Skin epidermis (tissue), 12 donors: ENCODE data around the gene WASHC4.
A peak's percentile ranks its signal among the peaks of the same experiment; 100 is the strongest.

Experiments
- H3K27ac ChIP-seq, 21 experiments: fragments of 200-600 bp; sonication (generic) in 11 of 21; one replicate each; pipeline ENCODE4 v1.5.0; 2020; ENCODE audit warnings: mild to moderate bottlenecking in 3 of 21, inconsistent platforms in 2 of 21, moderate library complexity in 2 of 21
- H3K4me3 ChIP-seq, 7 experiments: fragments of 200-600 bp; sonication (generic) in 2 of 7; one replicate each; pipeline ENCODE4 v1.5.0; 2020; ENCODE audit warnings: inconsistent platforms in 2 of 7, mild to moderate bottlenecking in 2 of 7, moderate library complexity in 1 of 7

The WASHC4 gene

GRCh38 chr12:105198961-105199360 is 91.4 kb downstream of the WASHC4 start:
- Histone ChIP-seq H3K4me3 (no peak overlapping the region), H3K27ac (no peak overlapping the region)

GRCh38 chr12:105200385-105200784 is 92.9 kb downstream of the WASHC4 start:
- no peak overlapping the region for H3K4me3 ChIP-seq
- peak overlapping the region in 2 of 21 experiments; percentile 37 to 52 for H3K27ac ChIP-seq

- Histone ChIP-seq H3K4me3 (no peak overlapping the region), H3K27ac (no peak overlapping the region)
Observed at GRCh38 chr12:105201299-105201698, 93.8 kb downstream of the WASHC4 start.

GRCh38 chr12:105202202-105202601 is 94.7 kb downstream of the WASHC4 start:
- Histone ChIP-seq H3K27ac (no peak overlapping the region), H3K4me3 (no peak overlapping the region)

- H3K27ac ChIP-seq: peak overlapping the region in 2 of 21 experiments; percentile 30 to 71
- H3K4me3 ChIP-seq: no peak overlapping the region
Observed at GRCh38 chr12:105204127-105204526, 96.6 kb downstream of the WASHC4 start.

- Histone ChIP-seq H3K4me3 (no peak overlapping the region), H3K27ac (peak overlapping the region in 12 of 21 experiments; percentile 0 to 71 (median 47))
Observed at GRCh38 chr12:105204916-105205315, 97.4 kb downstream of the WASHC4 start.

- Histone ChIP-seq H3K4me3 (no peak overlapping the region), H3K27ac (peak overlapping the region in 14 of 21 experiments; percentile 0 to 71 (median 48))
Observed at GRCh38 chr12:105205322-105206048, 98.0 kb downstream of the WASHC4 start.

GRCh38 chr12:105206686-105207374 is 99.3 kb downstream of the WASHC4 start:
- H3K4me3 ChIP-seq: no peak overlapping the region
- H3K27ac ChIP-seq: peak overlapping the region in 2 of 21 experiments; percentile 0 to 21

- H3K27ac ChIP-seq: no peak overlapping the region
- no peak overlapping the region for H3K4me3 ChIP-seq
Observed at GRCh38 chr12:105209091-105209490, 101.6 kb downstream of the WASHC4 start.

DNA sequence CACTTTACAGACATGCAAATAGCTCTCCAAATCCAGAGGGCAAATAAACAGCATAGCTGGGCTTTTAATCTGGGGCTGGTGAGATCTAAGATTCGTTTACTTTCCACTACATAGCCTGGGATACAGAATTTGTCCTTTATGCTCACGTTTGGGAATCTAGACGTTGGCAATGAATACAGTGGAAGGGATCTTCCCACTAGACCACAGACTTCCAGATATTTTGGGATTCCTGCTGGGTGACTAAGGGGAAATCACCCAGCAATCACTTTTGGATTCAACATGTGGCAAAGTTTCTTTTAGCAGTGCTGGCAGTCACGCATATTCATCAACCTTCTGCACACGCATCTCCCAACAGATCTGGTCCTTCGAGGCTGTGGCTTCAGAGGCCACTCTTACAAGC is 104.9 kb downstream of the WASHC4 start:
- Histone ChIP-seq H3K27ac (peak overlapping the region in 7 of 21 experiments; percentile 4 to 59 (median 36)), H3K4me3 (no peak overlapping the region)

DNA sequence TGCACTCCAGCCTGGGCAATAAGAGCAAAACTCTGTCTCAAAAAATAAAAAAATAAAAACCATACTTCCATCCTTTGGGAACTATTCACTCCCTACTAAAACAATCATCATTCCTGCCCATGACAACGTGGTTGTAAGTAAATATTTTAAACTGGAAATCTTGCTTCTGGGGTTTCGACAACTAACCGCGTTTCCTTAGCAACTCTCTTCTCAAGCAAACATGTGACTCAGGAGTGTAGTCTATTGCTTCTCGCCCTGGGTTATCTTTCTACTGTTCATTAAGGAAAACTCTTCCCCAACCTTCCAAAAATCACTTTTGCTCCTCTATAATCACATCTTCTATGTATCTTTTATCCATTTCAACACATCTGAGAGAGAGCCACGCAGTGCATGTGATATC is 106.6 kb downstream of the WASHC4 start:
- peak overlapping the region in 10 of 21 experiments; percentile 6 to 60 (median 40) for H3K27ac ChIP-seq
- H3K4me3 ChIP-seq: no peak overlapping the region

GRCh38 chr12:105214670-105215375 is 107.3 kb downstream of the WASHC4 start:
- peak overlapping the region in 9 of 21 experiments; percentile 6 to 64 (median 43) for H3K27ac ChIP-seq
- H3K4me3 ChIP-seq: no peak overlapping the region

- H3K27ac ChIP-seq: peak overlapping the region in 13 of 21 experiments; percentile 4 to 74 (median 38)
- no peak overlapping the region for H3K4me3 ChIP-seq
Observed at GRCh38 chr12:105218434-105218833, 110.9 kb downstream of the WASHC4 start.
